NCI-H146 treated with DMSO at 0.1 percent for 48 hours (cell line): ENCODE results near the gene HNRNPA1L2.
"Not testable (repeated sequence)": the region's sequence is repeated elsewhere in the genome, so short reads cannot be mapped to it uniquely, and the experiment has no call there.

Source experiments
- DNase-seq: peaks from one replicate; lab custom pipeline; 2025; ENCODE audit not compliant: unreplicated experiment; lab: John Stamatoyannopoulos, UW

The HNRNPA1L2 gene

DNA sequence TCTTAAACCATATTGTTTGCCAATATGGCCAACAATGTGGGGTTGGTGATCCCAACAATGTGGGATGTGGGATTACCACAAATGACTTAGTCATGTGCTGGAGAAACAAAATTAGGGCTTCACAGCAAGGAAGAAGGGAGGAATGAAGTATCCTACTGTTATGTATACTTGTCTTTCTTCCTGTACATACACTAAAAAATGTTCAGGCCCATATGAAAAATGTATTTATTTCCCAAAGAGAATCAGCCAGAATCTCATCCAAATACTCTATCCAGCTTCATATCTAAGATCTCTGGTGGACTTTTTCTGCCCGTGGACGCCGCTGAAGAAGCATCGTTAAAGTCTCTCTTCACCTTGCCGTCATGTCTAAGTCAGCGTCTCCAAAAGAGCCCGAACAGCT, at the start of gene HNRNPA1L2:
Gene HNRNPA1L2, plus strand, starts transcription at position 301 of the 400 bp plus-strand sequence. Its CDS starts 62 bp downstream, at position 363.
- DNase-seq: no peak

DNA sequence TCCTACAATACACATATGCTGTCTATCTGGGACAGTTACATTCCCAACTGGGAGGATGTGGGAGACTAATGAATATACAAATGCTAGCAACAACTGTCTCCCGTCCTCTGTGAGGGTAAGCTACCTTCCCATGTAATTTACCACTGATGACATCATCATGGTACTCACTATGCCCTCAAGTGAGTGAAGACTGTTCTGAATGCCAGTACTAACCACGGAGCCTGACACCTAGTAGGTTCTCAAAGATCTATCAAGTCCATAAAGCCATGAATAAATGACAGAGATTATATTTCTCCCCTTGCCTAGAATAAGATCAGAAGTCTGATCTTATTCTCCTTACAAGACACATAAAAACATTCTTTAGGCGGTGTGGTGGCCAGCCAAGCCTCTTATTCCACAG, 49.1 kb upstream of the HNRNPA1L2 start:
- not testable (repeated sequence) for DNase-seq

- DNase-seq: not testable (repeated sequence)
Observed at GRCh38 chr13:52593812-52594211, 48.4 kb upstream of the HNRNPA1L2 start.

GRCh38 chr13:52594295-52594694, 47.9 kb upstream of the HNRNPA1L2 start:
- not testable (repeated sequence) for DNase-seq

GRCh38 chr13:52597676-52598075, 44.6 kb upstream of the HNRNPA1L2 start:
- DNase-seq: no peak

DNA sequence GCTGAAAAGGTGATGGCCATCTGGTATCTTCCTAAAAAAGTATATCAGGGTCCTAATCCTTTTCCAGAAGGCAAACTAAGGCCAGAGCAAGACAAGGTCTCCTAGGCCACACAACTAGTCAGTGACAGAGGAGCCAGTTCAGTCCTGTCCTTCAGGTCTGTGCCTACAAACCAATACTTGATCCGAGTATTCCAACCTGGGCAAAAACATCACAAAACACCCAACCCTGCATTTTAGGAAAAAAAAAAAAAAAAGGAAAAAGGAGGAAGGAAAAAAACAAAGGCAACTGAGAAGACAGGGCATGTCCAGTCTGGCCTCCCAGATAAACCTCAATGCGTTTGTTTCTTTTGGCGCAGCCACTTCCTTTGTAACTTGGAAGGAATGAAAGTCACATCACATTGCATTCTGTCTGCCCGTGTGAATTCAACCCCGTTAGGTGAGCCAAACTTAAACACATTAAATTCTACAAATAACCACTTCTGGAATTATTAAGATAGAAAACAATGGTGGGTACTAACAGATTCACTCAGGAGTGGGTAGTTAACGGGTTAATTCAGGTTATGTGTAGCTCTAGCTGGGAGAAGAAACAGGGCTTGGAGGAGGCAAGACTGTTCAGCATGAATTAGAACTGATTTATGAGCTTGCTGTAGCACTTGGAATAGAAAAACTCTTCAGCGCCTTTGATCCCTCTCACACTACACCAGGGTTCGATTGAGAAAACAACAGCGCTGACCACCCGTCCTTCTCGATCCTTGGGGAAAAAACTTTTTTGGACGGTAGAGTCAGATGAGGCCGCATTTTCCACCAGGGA, 43.0 kb upstream of the HNRNPA1L2 start:
- no peak for DNase-seq

GRCh38 chr13:52599848-52600603, 42.2 kb upstream of the HNRNPA1L2 start:
- DNase-seq: peak; percentile 17

GRCh38 chr13:52600666-52601065, 41.6 kb upstream of the HNRNPA1L2 start:
- DNase-seq: no peak

DNA sequence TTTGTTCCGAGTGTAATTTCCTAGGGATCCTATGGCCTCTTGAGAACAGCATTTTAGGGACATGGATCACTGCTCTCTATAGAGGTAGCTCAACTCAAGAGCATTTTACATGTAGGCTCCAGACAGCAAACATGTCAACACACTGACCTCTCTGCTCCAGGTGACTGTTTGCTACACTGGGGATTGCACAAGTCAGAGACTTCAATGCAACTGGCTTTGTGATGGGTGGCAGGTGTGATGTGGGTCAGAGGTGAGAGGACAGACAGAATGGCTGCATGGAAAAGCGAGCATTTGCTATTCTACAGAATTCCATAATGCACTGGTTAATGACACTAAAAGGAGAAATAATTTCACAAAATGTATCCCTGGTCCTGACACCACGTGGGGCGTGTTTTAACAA, 38.9 kb upstream of the HNRNPA1L2 start:
- DNase-seq: not testable (repeated sequence)

GRCh38 chr13:52606126-52606525, 36.1 kb upstream of the HNRNPA1L2 start:
- DNase-seq: not testable (repeated sequence)

DNA sequence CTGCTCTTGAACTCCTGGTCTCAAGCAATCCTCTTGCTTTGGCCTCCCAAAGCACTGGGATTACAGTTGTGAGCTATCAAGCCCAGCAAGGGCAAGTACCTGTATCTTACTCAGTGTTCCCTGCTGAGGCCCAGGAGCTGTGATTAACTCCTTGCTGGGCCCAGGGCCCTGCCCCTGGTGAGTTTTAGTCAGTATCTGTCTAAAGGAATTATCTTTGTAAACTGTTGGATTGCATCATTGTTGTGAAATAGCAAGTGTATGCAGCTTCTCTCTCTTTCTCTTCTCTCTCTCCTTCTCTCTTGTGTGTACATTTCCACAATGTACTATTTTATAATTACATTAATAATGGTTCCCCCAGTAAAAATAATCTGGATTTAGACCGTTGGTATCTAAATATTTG, 35.4 kb upstream of the HNRNPA1L2 start:
- DNase-seq: not testable (repeated sequence)

DNA sequence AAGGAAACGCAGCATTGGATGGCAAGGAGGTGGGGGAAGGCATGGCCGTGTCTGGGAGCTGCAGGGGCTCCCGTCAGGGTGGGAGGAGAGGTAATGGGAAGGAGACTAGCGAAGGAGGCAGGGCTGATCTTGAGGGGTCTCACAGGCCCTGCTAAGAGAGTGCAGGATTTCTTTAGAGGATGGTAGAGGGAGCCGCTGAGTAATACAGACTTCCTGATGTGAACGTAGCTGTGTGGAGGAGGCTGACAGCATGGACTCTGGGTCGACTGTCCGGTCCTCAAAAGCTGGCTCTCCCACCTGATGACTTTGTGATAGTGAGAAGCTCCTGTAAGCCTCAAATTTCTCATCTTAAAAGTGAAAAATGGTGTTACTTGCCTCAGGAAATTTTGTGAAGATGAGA, 34.0 kb upstream of the HNRNPA1L2 start:
- DNase-seq: not testable (repeated sequence)

DNA sequence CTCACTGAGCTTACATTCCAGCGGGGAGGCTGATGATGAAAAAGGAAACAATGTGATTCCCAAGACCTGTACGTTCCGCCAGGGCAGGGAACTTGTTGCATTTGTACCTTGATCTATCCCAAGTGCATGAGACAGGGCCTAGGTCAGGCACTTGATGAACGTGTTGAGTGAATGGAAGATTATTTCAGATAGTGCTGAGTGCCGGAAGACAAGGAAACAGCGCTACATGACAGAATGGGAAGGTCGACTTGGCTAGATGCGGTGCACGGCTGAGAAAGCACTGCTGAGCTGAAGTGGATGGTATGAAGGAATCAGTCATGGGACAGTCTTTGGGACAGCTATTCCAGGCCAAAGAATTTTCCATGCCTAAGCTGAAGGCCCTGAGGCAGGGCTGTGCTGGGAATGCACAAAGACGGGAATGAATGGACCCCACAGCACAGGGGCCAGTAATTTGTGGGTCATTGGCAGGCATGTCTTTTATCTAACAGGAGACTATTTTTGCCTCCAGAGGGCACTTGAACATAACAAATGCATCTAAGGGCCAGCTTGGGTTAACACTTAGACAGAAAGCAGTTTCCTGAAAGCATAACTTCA, 33.1 kb upstream of the HNRNPA1L2 start:
- DNase-seq: not testable (repeated sequence)

DNA sequence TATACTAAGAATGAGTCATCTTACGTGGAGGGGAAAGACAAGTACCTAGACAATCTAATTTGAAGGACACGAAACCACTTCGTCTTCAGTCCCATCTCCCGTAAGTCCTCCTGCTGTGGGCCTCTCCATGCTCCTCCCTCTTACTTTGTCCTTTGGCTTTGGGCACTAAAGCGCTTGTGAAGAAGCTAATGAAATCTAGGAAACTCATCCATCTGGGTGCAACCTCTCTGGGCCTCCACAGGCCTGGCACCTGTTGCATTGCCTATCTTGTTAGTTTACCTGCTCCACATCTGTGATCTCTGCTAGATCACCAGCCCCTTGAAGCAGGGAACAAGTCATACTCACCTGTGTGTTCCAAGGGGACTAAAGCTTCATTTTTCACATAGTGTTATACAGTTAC, 32.1 kb upstream of the HNRNPA1L2 start:
- not testable (repeated sequence) for DNase-seq

- DNase-seq: no peak
Observed at GRCh38 chr13:52615134-52615801, 27.0 kb upstream of the HNRNPA1L2 start.

GRCh38 chr13:52615812-52616211, 26.4 kb upstream of the HNRNPA1L2 start:
- no peak for DNase-seq

DNA sequence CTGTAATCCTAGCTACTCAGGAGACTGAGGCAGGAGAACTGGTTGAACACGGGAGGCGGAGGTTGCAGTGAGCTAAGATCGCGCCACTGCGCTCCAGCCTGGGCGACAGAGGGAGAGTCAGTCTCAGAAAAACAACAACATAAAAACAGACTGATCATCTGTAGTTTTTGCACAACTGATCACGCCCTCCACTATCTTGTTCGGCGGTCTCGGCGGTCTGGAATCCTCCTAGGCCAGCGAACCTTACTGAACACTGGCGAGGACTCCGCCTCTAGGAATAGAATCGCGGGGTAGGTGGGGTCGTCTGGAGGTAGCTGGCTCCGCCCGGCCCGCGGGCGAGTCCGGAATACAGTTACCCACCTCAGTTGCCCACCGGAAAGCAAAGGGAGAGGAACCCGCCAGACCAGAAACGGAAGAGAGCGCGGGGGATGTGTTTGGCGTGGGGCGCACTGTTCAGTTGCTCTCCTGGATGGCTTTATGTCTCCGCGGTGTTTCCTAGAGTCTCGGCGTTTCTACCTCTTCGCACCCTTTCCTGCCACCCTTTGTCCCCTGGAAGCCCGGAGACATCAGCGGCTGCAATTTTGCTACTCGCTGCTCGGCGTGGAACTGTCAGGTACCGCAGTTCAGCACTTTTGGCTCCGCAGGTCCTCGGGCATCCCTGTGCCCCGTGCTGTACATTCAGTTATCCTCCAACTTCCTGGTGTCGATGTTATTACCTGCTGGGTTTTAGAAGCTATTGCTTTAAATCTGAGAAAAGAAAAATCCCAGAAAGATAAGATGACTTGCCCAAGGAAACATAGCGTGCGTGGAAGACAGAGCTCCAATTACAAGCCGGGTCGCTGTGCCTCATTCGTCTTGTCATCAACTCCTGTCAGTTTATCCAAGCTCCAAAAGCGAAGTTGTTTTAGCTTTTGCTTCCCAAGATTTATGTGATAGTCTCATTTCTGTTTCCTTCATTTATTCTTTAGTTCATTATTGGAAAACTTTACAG, 24.9 kb upstream of the HNRNPA1L2 start:
- DNase-seq: peak; percentile 87

- not testable (repeated sequence) for DNase-seq
Observed at GRCh38 chr13:52631083-52631690, 11.0 kb upstream of the HNRNPA1L2 start.

DNA sequence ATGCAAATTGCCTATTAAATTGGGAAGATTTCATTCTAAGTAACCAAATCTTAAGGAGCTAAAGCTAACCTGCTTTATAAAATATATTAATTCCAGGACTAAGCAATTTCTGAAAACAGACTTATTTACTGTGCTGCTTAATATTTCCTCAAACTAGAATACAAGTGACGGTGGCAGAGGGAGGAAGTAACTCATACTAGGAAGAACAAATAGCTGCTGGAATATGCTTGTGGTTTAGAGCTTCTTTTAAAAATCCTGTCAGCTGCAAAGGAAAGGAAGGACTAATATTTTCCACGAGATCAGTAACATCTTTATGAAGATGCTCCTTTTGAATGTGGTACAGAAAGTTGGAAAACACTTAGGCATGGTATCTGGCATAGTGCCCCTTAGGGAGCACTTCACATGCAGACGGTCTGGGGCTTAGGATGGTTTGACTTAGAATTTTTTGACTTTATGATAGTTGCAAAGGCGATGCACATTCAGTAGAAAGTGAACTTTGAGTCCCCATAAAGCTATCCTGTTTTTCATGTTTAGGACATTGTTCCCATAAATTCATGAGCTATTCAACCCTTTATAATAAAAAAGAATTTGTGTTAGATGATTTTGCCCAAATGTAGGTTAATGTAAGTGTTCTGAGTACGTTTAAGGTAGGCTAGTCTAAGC, 3.4 kb upstream of the HNRNPA1L2 start:
- no peak for DNase-seq
